HG02970 (cell line): Measurements from ENCODE around the gene ZNF286A.
"Not testable (repeated sequence)": the region's sequence is repeated elsewhere in the genome, so short reads cannot be mapped to it uniquely, and the experiment has no call there.

ENCODE experiments used
- ATAC-seq: cut with Tn5 transposase; IDR thresholded peaks from one replicate; pipeline ENCODE4 v1.9.1; 2021; ENCODE audit warnings: mild to moderate bottlenecking, moderate library complexity, moderate number of reproducible peaks; ENCODE audit not compliant: unreplicated experiment, low FRiP score

The ZNF286A gene

DNA sequence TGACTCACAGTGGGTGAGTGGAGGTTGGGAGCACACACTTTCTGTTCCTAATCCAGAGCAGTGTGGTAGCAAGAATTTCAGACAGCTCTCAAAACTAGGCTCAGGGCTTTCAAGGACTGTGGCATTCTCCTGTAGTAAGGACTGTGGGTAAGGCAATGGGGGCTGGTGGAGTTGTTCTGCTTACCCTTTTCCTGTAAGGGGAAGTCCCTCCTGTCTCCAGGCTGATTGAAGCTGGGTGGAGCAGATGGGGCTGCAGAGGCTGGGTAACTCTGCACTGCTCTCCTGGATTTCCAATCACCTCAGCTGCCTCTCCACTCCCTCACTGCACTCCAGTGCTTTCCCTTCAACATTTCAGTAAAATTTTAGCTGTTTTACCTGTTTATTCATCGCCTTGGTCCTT is 12.1 kb upstream of the ZNF286A start:
- not testable (repeated sequence) for ATAC-seq

DNA sequence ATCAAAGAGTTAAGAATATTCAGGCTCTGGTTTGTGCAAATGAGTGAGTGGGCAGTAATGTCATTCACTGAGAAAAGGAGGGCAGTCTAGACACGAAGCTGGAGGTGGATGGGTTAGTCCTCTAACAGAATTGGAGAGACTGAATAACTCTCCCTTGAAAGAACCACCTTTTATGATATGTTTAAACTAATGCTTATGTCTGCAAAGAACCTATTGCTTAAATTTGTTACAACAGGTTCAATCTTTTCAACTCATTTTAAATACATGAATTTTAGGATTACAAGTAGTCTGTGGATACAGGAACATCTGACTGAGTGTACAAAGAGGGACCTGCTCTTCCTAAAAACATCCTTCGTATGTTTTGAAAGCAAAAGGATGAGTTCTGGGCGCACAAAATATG is 585 bp upstream of the ZNF286A start:
- ATAC-seq, result not testable (repeated sequence)

DNA sequence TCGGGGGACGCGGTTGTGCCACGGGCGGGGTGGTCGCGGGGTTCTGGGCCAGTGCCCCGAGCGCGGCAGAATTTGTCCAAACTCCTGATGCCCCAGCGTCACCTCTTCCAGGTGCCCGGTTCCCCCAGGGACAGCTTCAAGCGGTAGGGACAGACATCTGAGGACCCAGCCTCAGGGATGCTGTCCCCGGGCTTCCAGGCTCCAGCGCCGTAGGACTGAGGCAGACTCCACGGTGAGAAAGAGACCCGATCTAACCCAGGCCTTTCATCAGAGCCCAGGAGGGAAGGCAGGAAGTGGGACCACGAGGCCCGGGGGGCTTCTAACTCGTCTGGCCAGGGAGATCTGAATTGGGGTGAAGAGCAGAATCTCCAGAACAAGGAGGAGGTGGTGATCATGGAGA is 385 bp downstream of the ZNF286A start:
- not testable (repeated sequence) for ATAC-seq

DNA sequence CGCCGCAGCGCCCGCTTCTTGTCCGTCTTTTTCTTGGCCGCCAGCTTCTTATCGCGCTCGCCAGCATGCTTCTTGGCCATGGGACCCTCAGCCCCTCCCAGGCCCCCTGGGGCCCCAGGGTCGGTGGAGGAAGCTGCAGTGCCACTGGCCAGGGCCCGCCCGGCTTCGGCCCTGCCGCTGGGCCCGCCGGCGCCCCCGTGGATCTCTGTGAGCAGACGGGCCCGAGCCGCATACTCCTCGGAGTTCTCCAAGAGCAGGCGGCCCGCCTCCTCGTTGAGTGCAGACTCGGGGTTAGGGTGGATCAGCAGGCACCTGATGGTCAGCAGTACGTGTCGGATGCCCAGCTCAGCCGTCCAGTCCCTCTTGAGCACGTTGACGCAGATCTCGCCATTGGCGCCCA is 4.7 kb downstream of the ZNF286A start:
- ATAC-seq, result not testable (repeated sequence)

DNA sequence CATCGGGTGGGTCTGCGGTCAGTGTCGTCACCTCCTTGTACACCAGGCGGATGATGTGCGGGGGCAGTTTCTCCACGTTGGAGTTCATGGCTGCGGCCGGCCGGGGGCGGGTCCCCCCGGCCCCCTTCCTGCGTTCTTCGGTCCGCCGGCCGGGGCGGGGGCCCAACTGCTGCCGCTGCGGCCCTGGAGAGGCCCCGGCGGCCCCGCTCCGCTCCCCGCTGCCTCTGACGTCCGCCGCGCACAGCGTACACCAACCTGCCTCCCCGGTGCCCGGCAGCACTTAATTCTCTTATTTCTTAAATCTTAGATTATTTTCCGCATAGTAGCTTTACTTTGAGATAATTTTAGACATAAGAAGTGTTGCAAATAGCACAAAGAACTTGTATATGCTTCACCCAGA is 5.3 kb downstream of the ZNF286A start:
- ATAC-seq, result not testable (repeated sequence)

DNA sequence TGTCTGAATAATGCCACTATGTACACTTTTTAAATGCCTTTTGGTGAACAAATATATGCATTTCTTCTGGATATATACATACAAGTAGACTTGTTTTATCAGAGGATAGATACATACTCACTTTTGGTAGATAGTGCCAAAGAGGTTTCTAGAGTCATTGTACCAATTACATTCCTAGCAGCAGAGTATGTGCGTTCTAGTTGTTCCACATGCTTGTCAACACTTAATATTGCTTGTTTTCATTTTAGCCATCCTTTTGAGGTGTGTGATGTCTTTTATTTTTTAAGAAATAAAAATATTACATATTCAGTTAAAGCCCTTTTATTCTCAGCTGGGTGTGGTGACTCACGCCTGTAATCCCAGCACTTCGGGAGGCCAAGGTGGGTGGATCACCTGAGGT is 9.3 kb downstream of the ZNF286A start:
- ATAC-seq, result not testable (repeated sequence)

DNA sequence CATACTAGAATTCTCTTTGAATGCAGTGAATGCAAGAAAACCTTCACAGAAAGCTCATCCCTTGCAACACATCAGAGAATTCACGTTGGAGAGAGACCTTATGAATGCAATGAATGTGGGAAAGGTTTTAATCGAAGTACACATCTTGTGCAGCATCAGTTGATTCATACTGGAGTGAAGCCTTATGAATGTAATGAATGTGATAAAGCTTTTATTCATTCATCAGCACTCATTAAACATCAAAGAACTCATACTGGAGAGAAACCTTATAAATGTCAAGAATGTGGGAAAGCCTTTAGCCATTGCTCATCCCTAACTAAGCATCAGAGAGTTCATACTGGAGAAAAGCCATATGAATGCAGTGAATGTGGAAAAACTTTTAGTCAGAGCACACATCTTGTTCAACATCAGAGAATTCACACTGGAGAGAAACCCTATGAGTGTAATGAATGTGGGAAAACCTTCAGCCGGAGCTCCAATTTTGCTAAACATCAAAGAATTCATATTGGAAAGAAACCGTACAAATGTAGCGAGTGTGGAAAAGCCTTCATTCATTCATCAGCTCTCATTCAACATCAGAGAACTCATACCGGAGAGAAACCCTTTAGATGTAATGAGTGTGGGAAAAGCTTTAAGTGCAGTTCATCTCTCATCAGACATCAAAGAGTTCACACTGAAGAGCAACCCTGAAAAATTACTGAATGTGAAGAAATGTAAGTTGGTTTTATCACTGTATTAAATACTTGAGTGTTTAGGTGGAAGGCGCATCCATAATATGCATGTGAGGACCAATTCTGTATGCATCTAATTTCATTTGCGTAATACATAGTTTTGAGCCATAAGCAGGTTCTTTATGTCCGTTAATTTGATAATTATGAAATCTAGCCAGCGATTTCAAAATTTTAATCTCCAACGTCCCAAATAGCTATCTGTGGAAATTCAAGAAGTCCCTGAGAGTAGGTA is 17.3 kb downstream of the ZNF286A start:
- not testable (repeated sequence) for ATAC-seq

DNA sequence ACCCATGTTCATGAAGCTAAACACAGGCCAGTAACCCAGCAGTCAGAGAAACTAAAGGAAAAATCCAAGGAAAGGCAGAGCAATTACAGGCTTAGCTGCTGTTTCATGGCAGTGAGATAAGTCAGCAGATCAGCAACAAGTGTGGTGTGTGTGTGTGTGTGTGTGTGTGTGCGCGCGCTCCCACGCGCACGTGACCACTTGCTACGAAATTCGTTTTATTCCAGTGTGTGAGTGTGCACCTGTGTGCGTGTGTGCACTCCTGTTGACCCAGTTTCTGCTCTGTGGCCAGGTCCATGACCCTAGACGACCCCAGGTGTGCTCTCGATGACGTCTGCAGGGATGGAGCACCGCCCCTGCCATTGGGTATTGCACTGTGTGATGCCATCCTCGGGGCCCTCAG is 31.0 kb downstream of the ZNF286A start:
- not testable (repeated sequence) for ATAC-seq

DNA sequence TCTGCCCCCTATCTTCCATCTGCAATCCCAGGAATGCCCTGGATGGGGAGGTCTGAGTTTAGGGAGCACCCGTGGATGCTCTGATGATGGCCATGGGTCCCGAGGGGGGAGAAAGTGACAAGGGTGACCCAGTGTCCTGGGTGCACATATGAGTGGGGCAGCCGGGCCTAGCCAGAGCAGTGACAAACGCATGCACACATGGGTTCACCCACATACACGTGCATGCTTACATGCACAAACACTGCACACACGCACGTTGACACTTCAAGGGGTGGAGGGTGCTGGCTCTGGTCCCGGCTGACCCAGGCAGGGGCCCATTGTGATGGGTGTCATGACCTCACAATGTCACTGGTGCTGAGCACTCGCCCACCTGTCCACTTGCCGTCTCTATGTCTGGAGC is 32.3 kb downstream of the ZNF286A start, which contains the start of gene TBC1D26:
Gene TBC1D26 (plus strand): TSS at position 384 of the 400 bp plus-strand sequence. CDS start 3,066 bp downstream, outside the sequence.
- ATAC-seq, result not testable (repeated sequence)

DNA sequence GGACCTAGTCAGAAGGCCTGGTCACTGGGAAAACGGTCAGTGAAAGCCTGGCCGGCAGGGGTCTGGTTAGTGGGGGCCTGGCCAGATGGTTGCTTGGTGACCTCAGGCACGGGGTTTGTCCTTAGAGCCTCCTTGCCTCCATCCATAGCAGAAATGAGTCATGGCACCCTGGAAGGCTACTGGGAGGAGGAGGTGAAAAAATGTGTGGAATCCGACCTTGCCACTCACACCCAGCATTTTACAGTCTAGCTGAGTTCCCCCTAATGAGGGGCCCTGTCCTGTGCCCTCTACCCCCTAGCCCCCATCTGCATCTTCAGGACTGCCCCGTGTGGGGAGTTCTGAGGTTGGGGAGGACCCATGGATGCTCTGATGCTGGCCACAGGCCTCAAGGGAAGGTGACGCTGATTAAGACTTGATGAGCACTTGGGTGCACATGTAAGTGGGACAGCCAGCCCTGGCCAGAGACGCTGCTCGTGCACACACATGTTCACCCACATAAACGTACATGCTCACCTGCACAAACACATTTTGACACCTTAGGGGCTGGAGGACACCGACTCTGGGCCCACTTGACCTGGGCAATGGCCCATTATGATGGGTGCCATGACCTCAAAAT is 33.7 kb downstream of the ZNF286A start:
- not testable (repeated sequence) for ATAC-seq

DNA sequence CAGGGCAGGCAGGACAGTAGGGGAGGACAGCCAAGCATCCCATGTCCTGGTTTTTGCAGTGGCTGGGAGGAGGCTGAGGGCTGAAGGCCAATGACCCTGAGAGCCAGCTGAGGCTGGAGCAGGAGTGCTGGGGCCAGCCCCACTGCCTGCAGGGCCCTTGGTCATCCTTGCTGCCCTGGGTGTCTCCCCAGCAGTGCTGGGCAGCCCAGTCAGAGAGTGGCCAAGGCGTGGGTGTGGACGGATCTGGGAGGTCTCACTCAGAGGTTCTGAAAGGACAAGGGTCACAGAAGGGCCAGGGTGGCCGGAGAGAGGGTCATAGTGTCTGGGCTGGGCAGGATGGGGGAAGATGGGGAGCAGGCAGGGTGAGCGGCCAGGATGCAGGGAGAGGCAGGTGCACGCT is 37.0 kb downstream of the ZNF286A start:
- not testable (repeated sequence) for ATAC-seq

DNA sequence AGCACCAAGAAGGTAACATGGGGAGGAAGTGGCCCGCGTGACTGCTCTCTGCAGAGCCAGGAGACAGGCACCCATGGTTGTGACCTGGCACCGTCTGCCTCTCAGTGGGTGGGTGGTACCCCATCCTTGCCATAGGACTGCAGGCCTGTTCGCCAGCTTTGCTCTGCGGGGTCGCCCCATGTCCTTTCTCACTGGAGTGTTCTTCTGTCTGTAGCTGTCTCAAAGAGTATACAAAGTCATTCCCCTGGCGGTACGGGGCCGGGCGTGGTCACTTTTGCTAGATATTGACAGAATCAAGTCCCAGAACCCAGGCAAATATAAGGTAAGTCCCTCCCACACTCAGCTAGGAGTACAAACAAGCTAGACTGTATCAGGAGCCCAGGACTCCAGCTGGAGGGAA is 38.5 kb downstream of the ZNF286A start:
- ATAC-seq, result no peak

DNA sequence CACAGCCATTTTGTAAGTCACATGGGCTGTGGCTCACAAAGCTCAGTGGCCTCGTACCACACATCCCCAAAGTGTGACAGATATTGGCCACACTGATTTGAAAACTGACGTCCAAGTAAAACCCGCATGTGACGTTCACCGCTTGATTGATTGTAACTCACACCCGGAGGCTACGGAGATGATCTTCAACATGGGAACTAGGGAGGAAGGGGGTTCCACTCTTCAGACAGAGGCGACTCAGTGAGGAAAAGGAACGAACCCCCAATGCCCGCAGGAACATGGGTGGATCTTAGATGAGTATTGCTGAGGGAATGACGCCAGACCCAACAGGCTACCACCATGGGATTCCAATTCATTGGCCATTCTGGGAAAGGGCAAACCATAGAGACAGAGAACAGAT is 39.7 kb downstream of the ZNF286A start:
- ATAC-seq, result not testable (repeated sequence)

DNA sequence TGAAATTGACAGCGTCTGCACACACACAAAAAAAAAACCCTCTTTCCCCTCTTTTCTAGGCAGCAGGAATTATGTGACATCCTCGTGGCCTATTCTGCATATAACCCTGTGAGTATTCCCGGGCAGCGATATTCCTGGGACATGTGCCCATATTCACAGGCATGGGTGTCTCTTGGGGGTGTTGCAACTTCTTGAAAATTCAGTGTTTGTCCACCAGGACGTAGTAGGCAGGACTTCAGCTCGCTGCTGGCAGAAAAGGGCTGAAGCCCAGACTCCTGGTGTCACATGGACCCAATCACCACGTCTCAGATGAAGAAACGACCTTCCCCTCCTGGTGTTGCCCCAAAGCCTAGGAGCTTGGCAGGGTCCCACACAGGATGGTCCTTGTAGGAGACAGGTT is 40.5 kb downstream of the ZNF286A start:
- ATAC-seq, result not testable (repeated sequence)

DNA sequence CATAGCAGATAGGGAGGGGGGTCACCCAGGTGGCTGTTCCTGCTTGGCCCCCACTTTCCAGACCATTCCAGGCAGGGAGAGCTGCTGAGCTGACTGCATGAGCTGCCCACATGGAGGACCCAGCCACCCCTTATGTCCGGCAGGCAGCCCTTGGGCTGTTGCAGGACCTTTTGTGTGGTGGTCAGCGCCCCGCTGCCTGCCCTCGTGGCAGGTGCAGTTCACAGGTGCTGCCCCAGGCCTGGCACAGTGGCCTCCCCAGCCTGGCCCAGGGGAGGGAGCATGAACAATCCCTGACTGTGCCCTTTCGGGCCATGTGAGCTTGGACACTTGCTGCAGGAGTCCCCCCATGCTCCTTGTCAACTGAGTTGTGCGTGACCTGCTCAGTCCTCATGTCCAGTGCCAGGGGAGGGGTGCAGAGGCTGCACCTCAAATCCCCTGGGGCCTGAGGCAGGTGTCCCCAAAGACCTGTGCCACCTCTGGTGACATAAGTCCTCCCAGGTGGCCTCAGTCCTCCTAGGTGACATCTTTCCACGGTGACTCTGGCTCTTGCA is 41.1 kb downstream of the ZNF286A start:
- ATAC-seq, result no peak

DNA sequence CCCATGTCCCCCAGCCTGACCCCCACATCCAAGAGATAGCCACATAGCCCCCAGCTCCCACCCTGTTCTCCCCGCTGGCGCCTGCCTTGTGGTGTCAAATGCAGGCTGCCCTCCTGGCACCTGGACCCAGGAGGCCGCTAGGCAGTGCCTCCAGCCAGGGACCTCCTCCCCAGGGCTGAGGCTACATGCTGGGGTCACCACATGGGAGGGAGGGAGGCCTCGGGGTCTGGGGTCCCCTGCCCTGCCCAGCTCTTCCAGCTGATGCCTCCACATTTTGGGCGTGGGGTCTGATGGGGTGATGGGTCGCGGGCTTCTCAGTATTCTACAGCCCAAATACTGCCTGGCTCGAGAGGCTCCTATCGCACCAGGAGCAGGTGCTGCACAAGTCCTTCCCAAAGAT is 42.1 kb downstream of the ZNF286A start:
- ATAC-seq, result no peak

DNA sequence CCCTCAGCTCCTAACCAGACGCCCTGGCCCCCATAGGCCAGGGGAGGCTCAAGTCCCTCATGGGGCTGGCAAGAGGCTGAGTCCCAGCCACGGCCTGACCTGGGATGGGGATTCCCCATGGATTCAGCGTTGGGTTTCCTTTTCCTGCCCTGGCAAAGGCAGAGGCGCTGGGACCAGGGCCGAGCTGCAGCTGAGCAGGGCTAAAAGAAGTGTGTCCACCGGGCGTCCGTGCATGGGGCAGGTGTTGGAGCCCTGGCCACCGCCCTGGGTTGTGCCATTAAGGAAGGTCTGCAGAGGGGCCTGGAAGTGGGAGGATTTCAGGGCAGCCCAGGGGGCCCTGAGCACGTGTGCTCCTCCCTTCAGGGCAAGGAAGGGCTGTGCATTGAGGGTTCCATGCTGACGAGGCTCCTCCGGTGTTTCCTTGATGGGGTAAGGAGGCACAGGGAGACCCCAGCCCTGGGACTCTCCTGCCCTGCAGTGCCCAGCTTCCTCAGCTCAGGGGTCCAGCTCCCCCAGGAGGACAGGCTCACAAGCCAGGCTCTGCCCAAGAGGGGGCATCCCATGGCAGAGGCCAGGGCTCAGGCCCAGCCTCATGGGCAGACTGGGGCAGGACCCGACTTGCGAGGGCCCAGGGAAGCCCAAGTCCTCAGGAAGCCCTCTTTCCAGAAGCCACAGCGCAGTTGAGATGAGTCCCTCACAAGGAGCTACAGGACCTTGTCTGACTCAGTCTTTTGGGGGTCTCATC is 42.7 kb downstream of the ZNF286A start:
- ATAC-seq, result no peak

DNA sequence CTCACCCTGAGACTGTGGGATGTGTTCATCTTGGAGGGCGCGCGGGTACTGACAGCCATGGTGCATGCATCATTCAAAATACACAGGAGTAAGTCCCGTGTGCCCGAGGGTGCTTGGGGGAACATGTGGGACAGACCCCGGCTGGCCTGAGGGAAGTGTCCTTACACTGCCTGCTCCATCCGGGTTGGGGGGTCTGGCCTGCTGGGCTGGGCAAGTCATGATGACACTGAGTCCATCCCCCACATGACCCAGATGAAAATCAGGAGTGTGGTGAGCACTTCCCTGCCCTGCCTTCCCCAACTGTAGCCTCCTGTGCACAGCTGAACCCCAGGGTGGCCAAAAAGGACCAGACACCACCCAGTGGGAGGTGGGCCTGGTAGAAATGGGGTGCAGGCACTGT is 43.4 kb downstream of the ZNF286A start:
- ATAC-seq, result no peak

DNA sequence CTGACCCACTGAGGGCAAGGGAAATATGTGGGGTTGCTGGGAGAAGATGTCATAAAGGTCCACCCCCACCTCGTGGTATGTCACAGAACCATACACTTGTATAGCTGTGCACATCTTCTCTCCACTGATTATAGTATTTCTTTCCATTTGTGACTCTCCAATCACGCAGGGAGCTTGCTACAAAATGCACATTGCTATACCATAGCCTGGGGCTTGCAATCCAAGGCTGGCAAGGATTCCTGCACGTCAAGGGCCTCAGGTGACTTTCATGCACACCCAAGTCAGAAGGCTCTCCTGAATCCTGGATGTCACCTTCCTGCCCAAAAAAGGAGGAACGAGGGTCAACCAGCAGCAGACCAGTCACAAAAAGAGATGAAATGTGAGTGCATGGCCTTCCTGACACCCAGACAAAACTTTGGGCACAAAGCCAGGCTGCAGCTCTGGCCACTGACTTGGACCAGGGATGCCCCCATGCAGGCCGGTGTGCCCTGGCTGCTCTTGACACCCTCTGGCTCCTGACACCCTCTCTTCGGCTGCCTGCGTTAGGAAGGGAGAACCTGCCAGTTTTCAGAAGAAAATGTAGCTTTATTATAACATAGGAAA is 44.6 kb downstream of the ZNF286A start:
- ATAC-seq, result no peak

DNA sequence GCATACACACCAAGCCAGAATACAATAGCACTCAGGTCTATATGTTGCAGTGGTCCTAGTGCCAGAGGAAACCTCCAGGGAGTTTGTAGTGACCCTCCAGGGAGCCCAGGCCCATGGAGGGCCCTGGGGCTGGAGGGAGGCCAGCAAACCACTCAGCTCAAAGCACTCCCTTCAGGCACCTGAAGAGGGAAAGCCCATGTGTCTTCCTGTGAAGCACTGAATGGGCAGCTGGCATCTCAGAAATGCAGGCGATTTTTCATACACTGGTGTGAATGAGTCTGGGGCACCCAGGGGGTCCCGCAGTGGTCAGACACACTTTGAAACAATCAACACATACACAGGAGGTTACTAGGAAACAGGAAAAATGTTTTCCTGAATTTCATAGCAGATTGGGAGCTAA is 45.3 kb downstream of the ZNF286A start:
- no peak for ATAC-seq
